ENCODE measurements around the gene NFE2L3.
"Not testable (repeated sequence)": the region's sequence is repeated elsewhere in the genome, so short reads cannot be mapped to it uniquely, and the experiment has no call there.

NFE2L3 gene

GRCh38 chr7:26151953-26152781, at the start of gene NFE2L3:
Gene NFE2L3 (plus strand): TSS chr7:26152198. CDS start chr7:26152499, 301 bp downstream.
- peak; percentile 58 for ATAC-seq
- peak; percentile 89 for DNase-seq

GRCh38 chr7:26103596-26103995, 48.4 kb upstream of the NFE2L3 start:
- DNase-seq (no peak), ATAC-seq (no peak)

GRCh38 chr7:26105236-26105635, 46.8 kb upstream of the NFE2L3 start:
- DNase-seq, result no peak
- ATAC-seq, result no peak

GRCh38 chr7:26105931-26106330, 46.1 kb upstream of the NFE2L3 start:
- ATAC-seq (no peak), DNase-seq (no peak)

- DNase-seq (no peak), ATAC-seq (no peak)
These were observed 39.7 kb upstream of the NFE2L3 start for GRCh38 chr7:26112203-26112740.

DNA sequence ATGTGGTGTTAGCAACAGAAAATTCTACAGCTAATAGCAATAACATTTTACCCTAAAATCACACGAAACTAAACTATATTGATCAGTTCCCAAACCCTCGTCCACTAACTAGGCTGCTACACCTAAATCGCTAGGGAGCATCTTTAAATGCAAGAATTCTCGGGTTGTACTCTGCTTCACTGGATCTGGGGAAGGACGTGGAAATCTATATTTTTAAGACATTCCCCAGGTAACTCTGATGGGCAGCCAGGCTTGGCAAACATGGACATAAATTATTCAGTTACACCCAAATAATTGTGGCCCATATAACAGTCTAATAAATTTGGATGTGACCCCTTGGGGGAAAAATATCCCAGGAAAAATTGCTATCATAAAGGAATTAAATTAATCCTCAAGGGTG, 36.3 kb upstream of the NFE2L3 start:
- no peak for DNase-seq
- ATAC-seq, result no peak

- DNase-seq, result no peak
- ATAC-seq, result no peak
These were observed 34.7 kb upstream of the NFE2L3 start for GRCh38 chr7:26117142-26117807.

GRCh38 chr7:26117970-26118369, 34.0 kb upstream of the NFE2L3 start:
- ATAC-seq (no peak), DNase-seq (no peak)

- no peak for ATAC-seq
- DNase-seq, result no peak
These were observed 29.3 kb upstream of the NFE2L3 start for GRCh38 chr7:26122745-26123144.

GRCh38 chr7:26124775-26125174, 27.2 kb upstream of the NFE2L3 start:
- not testable (repeated sequence) for ATAC-seq, DNase-seq

DNA sequence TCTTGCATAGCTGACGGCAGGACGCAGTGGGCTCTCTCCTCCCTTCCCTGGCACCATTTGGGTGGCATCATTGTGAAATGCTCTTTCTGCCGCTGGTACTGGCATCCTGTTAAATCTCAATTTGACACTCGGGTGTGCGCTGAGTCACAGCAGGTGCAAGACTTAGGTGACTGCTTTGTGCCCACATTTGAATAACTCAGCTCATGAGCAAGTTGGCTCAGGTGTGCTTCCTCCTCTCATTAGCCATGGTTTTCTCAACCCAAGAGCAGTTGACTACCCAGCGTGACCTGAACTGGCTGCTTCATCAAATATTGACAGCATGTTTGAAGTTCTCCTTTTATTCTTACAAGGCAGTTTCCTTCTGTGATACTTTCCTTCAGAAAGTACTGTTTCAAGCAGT, 24.6 kb upstream of the NFE2L3 start:
- DNase-seq (no peak), ATAC-seq (no peak)

DNA sequence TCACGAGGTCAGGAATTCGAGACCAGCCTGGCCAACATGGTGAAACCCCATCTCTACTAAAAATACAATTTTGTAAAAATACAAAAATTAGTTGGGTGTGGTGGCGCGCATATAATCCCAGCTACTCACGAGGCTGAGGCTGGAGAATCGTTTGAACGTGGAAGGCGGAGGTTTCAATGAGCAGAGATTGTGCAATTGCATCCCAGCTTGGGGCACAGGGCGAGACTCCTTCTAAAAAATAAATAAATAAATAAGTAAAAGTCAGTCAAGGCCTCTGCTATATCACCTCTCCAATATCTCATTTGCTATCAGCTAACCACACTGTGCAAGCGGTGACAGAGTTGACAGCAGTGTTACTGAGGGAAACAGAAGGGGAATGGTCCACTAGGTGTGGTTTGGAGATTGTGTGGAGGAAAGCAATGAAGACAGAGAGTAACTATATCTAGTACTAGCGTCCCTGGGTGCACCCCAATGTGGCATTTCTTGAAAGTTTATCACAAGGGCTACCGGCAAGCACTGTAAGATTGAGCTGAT, 20.9 kb upstream of the NFE2L3 start:
- ATAC-seq, result no peak
- no peak for DNase-seq

GRCh38 chr7:26135076-26135475, 16.9 kb upstream of the NFE2L3 start:
- DNase-seq (no peak), ATAC-seq (no peak)

- ATAC-seq (no peak), DNase-seq (no peak)
These were observed 16.4 kb upstream of the NFE2L3 start for GRCh38 chr7:26135551-26135950.

DNA sequence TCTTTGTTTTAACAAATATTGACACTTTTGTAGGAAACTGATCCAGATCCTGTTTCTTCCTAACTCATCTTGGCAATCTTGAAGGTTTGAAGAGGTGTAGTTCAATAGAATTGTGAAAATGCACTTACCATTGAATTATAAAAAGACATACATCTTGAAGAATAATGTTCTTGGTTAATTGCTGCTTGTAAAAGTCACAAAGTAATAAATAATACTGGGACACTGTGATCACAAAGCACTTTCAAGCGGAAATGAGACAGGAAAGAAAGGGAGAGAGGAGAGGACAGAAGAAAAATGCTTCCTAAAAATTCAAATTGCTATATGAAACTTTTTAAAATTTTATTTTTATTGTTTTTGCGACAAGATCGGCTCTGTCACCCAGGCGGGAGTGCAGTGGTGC, 15.2 kb upstream of the NFE2L3 start:
- no peak for ATAC-seq
- DNase-seq, result no peak

DNA sequence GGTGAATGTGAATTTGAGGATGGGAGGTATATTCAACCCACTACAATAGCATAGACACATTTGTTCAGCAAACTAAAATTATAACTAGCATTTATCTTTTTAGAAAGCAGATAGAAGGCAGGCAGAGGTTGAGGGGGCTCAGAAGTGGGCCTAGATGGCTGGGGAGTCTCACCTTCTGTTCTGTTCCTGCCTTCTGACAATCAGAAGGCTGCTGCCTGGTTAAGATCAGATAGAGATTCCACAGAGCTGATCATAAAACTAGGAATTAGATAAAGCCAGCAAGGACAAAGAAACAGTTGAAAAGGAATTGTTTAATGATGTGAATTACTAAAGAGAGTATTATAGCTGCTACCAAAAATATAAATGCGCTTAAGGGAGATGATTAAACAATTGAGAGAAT, 11.6 kb upstream of the NFE2L3 start:
- no peak for ATAC-seq

DNA sequence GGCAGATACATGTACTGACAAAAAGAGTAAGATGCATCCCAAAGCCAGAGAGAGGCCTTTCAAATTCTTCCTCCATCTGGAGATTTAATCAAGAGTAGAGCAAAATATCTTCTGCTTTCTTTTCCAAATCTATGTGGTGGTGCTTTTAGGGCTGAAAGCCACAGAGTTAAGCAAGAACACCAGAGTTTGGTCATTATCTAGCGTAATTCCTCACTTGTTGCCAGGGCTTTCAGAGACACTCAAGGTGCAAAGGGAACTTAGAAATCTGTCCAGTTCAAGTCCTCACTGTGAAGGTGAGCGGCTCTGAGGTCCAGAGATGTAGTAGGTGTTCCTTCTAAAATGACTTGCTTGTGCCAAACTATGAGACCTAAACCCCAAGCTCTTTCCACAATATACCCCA, 10.9 kb upstream of the NFE2L3 start:
- ATAC-seq (no peak), DNase-seq (no peak)

More for the DNA sequence above, 11.6 kb upstream of the NFE2L3 start:
- no peak for DNase-seq

DNA sequence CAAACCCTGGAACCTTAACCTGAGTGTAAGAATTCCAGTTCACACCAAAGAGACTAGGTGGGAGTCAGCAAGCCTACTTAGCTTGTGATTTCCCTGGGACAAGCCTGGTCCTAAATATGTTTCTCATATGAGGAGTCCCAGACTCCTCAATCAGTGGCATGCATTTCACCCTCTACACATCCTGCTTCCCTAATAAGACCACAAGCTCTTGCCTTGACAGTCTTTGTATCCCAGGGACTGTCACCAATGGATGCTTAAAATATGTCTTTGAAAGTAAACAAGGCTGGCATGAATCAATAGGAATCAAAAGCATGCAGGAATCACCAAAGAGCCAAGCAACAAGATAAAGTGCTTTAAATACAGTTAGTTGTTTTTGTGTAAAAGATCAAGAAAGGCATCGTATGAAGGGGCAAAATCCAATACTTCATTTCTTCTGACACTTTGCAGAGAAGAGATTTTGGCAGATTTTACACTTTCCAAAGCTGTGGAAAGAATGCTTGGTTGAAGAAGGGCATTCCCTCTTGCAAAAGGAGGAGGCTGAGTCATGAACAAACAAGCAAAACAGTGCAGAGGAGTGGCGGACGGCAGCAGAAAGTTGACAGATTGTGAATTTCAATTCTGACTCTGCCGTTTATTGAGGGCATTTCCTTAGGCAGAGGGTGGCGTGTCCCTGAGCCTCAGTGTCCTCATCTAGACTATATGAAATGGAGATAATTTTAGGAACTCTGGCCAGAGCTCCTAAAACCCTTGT, 8.5 kb upstream of the NFE2L3 start:
- DNase-seq, result no peak
- no peak for ATAC-seq

DNA sequence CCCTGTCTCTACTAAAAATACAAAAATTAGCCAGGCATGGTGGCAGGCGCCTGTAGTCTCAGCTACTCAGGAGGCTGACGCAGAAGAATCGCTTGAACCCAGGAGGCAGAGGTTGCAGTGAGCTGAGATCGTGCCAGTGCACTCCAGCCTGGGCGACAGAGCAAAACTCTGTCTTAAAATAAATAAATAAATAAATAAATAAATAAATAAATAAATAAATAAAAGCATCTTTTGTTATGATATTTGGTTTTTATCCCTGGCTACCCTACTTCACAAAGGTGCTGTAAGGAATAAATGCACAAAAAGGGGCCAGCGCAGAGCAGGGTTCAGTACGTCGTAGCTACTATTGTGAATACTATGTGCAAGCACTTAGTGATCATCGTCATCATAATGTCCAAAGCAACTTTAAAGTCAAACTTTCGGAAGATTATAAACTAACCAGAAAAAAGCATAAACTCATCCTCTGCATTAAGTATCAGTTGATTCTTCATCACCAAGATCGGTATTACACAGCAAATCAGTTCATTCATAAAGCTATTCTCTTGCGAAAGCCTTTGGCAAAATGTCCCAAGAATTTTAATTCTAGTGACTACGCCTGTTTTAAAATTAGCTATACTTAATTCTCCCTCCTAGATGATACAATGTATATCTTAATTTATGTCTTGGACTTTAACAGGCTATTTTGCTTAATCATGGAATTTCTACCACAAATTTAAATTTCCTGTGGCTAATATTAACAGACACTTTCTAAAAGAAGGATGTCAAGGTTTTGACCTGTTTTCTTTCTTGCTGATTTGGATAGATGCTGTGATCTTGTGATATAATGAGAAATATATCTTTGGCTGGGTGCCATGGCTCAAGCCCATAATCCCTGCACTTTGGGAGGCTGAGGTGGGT, 7.6 kb upstream of the NFE2L3 start:
- ATAC-seq, result no peak
- no peak for DNase-seq

DNA sequence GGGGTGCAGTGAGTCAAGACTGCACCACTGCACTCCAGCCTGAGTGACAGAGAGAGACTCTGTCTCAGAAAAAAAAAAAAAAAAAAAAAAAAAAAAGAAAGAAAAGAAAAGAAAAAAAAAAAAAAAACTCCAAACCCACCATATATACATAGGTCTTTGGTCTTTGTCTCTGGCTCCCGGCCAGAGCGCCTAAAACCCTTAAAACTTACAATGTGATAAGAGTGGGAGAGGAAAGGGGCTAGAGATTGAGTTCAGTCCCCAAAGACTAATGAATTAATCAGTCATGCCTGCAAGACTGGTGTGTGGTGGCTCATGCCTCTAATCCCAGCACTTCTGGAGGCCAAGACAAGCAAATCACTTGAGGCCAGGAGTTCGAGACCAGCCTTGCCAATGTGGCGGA, 6.8 kb upstream of the NFE2L3 start:
- ATAC-seq, result no peak

GRCh38 chr7:26147030-26147429, 5.0 kb upstream of the NFE2L3 start:
- DNase-seq, result no peak
- ATAC-seq, result no peak

More for the DNA sequence above, 6.8 kb upstream of the NFE2L3 start:
- no peak for DNase-seq

Data from stimulated activated naive CD8-positive, alpha-beta T cell treated with anti-CD3 and anti-CD28 coated beads, Interleukin-15, Interleukin-2, amounts not matched to agents 100 U/mL and 50 U/mL, for 24 hours (primary cell).